Activated naive CD8-positive, alpha-beta T cell (primary cell): ENCODE results near the gene DCDC2.
"Not testable (repeated sequence)": the region's sequence is repeated elsewhere in the genome, so short reads cannot be mapped to it uniquely, and the experiment has no call there.

ENCODE experiments used
- H3K27ac Mint-ChIP-seq: one replicate; pipeline ENCODE4 v1.8.0; 2021; ENCODE audit warnings: mixed read lengths
- H3K27me3 Mint-ChIP-seq: one replicate; pipeline ENCODE4 v1.8.0; 2021; ENCODE audit warnings: mixed read lengths
- H3K36me3 Mint-ChIP-seq: one replicate; pipeline ENCODE4 v1.8.0; 2021; ENCODE audit warnings: mixed read lengths
- H3K4me1 Mint-ChIP-seq: one replicate; pipeline ENCODE4 v1.8.0; 2021; ENCODE audit warnings: low read depth, mixed read lengths
- H3K4me3 Mint-ChIP-seq: one replicate; pipeline ENCODE4 v1.8.0; 2021; ENCODE audit warnings: mild to moderate bottlenecking, mixed read lengths
- H3K9me3 Mint-ChIP-seq: one replicate; pipeline ENCODE4 v1.8.0; 2021; ENCODE audit warnings: low read depth, mixed read lengths

DCDC2 gene

DNA sequence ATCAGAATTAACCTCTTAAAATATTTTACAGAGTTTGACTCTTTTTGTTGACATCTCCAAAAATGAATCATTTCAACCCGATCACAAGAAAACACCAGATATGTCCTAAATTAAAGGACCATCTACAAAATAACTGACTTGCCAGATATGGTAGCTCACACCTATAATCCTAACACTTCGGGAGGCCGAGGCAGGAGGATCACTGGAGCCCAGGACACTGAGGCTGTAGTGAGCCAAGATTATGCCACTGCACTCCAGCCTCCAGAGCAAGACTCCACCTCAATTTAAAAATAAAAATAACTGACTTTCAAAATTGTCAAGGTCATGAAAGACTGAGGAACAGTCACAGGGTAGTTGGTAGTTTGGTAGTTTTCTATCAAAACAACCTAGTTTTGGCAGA lies 34.9 kb downstream of the DCDC2 start:
- Mint-ChIP-seq H3K27ac (no peak overlapping the region), H3K27me3 (peaks cover 22% of the 10 kb centered on the region), H3K4me3 (no peak overlapping the region), H3K4me1 (no peaks in the 10 kb centered on the region), H3K9me3 (no peaks in the 10 kb centered on the region), H3K36me3 (no peaks in the 10 kb centered on the region)

DNA sequence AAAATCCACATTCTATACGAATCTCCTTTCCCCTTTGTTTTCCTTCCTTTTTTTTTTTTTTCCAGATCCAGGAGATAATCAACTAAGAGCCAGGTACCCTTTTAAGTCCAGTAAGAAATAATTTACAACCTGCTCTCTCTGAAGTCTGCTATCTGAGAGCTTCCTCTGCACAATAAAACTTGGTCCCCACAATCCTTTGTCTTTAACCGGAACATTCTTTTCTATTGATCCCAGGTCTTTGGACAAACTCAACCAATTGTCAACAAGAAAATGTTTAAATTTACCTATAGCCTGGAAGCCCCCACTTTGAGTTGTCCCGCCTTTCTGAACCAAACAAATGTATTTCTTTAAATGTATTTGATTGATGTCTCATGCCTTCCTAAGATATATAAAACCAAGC lies 35.4 kb downstream of the DCDC2 start:
- peaks cover 22% of the 10 kb centered on the region for H3K27me3 Mint-ChIP-seq
- H3K27ac Mint-ChIP-seq, H3K4me1 Mint-ChIP-seq, H3K4me3 Mint-ChIP-seq, H3K9me3 Mint-ChIP-seq, H3K36me3 Mint-ChIP-seq: not testable (repeated sequence)

DNA sequence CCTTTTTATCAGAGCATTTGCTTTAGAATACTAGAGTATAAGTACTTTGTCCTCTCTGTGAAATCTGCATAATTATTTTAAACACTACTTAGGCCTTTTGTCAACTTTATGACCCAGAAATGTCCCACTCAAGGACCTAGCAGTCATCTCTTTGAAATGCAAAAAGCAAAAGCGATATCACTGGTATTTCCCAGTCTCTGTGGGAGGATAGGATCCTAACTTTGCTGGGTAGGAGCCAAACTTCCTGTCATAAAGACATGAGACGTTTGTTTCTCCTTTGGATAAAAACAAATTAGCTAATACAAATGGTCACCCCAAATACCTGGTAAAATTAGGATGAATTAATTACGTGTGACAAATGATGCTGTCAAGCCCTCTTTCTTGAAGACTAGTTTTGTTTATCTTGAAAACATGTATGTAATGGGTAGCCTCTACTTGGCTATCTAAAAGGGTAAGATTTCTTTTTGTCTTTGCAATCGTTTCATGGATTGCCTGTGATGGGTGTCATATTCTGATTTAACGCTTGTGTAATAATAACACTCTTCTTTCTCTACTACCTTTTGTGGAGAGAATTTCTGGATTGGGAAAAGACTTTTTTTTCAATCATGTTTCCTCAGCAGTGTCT lies 36.2 kb downstream of the DCDC2 start:
- no peak overlapping the region for H3K27ac Mint-ChIP-seq
- peaks cover 22% of the 10 kb centered on the region for H3K27me3 Mint-ChIP-seq
- H3K36me3 Mint-ChIP-seq, result no peaks in the 10 kb centered on the region
- H3K9me3 Mint-ChIP-seq, result no peaks in the 10 kb centered on the region
- H3K4me3 Mint-ChIP-seq, result no peak overlapping the region
- H3K4me1 Mint-ChIP-seq, result no peaks in the 10 kb centered on the region

GRCh38 chr6:24313251-24314141 lies 44.4 kb downstream of the DCDC2 start:
- H3K27ac Mint-ChIP-seq, result no peak overlapping the region
- H3K27me3 Mint-ChIP-seq, result peaks cover 8% of the 10 kb centered on the region
- no peak overlapping the region for H3K4me3 Mint-ChIP-seq
- H3K9me3 Mint-ChIP-seq, result peaks cover 7% of the 10 kb centered on the region
- H3K36me3 Mint-ChIP-seq, result no peaks in the 10 kb centered on the region
- H3K4me1 Mint-ChIP-seq, result no peaks in the 10 kb centered on the region

DNA sequence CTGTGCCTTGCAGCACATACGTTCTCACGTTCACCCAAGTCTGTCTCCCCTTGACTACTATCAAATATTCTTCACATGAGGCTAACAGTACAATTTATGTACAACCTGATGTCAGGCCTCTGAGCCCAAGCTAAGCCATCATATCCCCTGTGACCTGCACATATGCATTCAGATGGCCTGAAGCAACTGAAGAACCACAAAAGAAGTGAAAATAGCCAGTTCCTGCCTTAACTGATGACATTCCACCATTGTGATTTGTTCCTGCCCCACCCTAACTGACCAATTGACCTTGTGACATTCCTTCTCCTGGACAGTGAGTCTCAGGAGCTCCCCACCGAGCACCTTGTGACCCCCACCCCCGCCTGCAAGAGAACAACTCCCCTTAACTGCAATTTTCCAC lies 46.1 kb downstream of the DCDC2 start:
- not testable (repeated sequence) for H3K36me3 Mint-ChIP-seq, H3K27ac Mint-ChIP-seq, H3K4me3 Mint-ChIP-seq, H3K4me1 Mint-ChIP-seq, H3K9me3 Mint-ChIP-seq, H3K27me3 Mint-ChIP-seq

- peaks cover 7% of the 10 kb centered on the region for H3K27me3 Mint-ChIP-seq
- peaks cover 7% of the 10 kb centered on the region for H3K9me3 Mint-ChIP-seq
- no peaks in the 10 kb centered on the region for H3K36me3 Mint-ChIP-seq
- H3K4me1 Mint-ChIP-seq, result no peaks in the 10 kb centered on the region
- no peak overlapping the region for H3K4me3 Mint-ChIP-seq
- H3K27ac Mint-ChIP-seq, result no peak overlapping the region
Measured at GRCh38 chr6:24307881-24308280, 50.0 kb downstream of the DCDC2 start.

- Mint-ChIP-seq H3K4me3 (no peak overlapping the region), H3K27me3 (peaks cover 7% of the 10 kb centered on the region), H3K27ac (no peak overlapping the region), H3K36me3 (no peaks in the 10 kb centered on the region), H3K9me3 (peaks cover 7% of the 10 kb centered on the region), H3K4me1 (no peaks in the 10 kb centered on the region)
Measured at GRCh38 chr6:24306936-24307335, 50.9 kb downstream of the DCDC2 start.

- Mint-ChIP-seq H3K9me3 (peaks cover 3% of the 10 kb centered on the region), H3K27me3 (peaks cover 7% of the 10 kb centered on the region), H3K4me1 (no peaks in the 10 kb centered on the region), H3K27ac (no peak overlapping the region), H3K4me3 (no peak overlapping the region), H3K36me3 (no peaks in the 10 kb centered on the region)
Measured at GRCh38 chr6:24306038-24306437, 51.8 kb downstream of the DCDC2 start.

DNA sequence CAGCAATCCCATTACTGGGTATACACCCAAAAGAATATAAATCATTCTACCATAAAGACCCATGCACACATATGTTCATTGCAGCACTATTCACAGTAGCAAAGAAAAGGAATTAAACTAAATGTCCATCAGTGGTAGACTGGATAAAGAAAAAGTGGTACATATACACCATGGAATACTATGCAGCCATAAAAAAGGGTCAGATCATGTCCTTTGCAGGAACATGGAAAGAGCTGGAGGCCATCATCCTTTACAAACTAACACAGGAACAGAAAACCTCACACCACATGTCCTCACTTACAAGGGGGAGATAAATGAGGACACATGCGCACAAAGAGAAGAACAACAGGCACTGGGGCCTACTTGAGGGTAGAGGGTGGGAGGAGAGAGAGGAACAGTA lies 60.9 kb downstream of the DCDC2 start:
- Mint-ChIP-seq H3K27me3 (peaks cover 15% of the 10 kb centered on the region), H3K4me3 (no peak overlapping the region), H3K4me1 (no peaks in the 10 kb centered on the region), H3K36me3 (peaks cover 9% of the 10 kb centered on the region), H3K9me3 (peaks cover 15% of the 10 kb centered on the region), H3K27ac (no peak overlapping the region)

- H3K27ac Mint-ChIP-seq, H3K4me1 Mint-ChIP-seq, H3K4me3 Mint-ChIP-seq, H3K36me3 Mint-ChIP-seq: not testable (repeated sequence)
- Mint-ChIP-seq H3K9me3 (peaks cover 15% of the 10 kb centered on the region), H3K27me3 (peaks cover 17% of the 10 kb centered on the region)
Measured at GRCh38 chr6:24293852-24294251, 64.0 kb downstream of the DCDC2 start.

DNA sequence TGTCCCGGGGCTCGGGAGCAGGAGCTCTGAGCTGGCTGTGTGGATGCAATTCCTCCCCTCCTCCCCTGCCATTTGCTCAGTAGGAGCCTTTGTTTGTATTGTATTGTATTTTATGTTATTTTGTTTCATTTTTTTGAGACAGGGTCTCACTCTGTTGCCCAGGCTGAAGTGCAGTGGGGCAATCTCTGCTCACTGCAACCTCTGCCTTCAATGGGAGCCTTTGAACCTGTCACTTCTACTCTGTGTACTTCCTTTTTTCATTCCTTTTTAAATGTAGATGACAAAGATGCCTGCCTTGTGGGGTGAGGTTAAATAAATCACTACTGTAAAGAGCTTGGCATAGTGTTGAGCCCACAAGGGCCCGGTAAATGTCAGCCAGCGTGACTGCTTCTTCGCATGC lies 70.6 kb downstream of the DCDC2 start:
- Mint-ChIP-seq H3K4me1 (peaks cover 8% of the 10 kb centered on the region), H3K27ac (no peak overlapping the region), H3K36me3 (no peaks in the 10 kb centered on the region), H3K9me3 (no peaks in the 10 kb centered on the region), H3K4me3 (no peak overlapping the region), H3K27me3 (peaks cover 4% of the 10 kb centered on the region)

DNA sequence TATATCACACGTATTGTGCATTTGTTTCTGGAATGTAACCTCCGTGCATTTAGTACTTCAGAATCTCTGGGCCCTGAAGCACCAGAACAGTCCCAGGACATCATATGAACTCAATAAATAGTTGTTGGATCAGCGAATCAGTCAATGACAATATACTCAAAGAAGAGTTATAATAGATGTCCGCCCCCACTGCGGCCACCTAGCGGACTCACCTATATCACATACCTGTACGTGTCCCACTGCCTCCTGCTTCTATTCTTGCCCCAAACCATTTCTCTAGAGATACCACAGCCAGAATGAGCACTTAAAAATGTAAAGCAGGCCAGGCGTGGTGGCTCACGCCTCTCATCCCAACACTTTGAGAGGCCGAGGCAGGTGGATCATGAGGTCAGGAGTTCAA lies 73.9 kb downstream of the DCDC2 start:
- H3K27ac Mint-ChIP-seq, result no peak overlapping the region
- no peaks in the 10 kb centered on the region for H3K36me3 Mint-ChIP-seq
- no peak overlapping the region for H3K4me3 Mint-ChIP-seq
- peaks cover 9% of the 10 kb centered on the region for H3K27me3 Mint-ChIP-seq
- no peaks in the 10 kb centered on the region for H3K9me3 Mint-ChIP-seq
- peaks cover 8% of the 10 kb centered on the region for H3K4me1 Mint-ChIP-seq

GRCh38 chr6:24283043-24283985 lies 74.5 kb downstream of the DCDC2 start:
- no peak overlapping the region for H3K27ac Mint-ChIP-seq

DNA sequence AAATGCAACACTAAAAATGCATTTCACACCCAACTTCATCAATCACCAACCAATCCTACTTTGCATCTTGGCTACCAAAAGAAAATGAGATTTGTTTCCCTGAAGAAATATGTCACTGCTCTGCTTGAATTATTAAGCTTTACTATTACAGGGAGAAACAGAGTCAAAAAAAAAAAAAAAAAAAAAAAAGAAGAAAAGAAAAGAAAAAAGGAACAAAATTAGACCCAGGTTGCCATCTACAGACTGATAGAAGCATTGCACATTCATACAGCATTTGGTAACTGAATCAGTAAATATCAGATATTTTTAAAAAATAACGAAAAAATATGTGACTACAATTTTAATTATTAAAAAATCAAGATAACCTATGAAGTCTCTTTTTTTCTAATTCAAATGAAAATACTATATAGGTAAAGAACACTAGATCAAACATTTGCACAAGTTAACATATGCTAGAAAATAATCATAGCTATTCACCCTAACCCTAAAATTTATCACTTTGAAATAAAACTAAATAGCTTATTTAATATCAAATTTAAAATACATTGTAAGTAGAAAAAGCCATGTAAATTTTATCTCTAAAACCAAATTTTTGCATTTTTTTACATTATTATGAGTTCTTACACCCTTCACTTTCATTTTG lies 83.3 kb downstream of the DCDC2 start:
- H3K4me3 Mint-ChIP-seq, result no peak overlapping the region
- H3K4me1 Mint-ChIP-seq, result no peaks in the 10 kb centered on the region
- no peak overlapping the region for H3K27ac Mint-ChIP-seq
- H3K27me3 Mint-ChIP-seq, result peaks cover 8% of the 10 kb centered on the region
- H3K36me3 Mint-ChIP-seq, result no peaks in the 10 kb centered on the region
- H3K9me3 Mint-ChIP-seq, result no peaks in the 10 kb centered on the region

More at GRCh38 chr6:24283043-24283985, 74.5 kb downstream of the DCDC2 start:
- no peaks in the 10 kb centered on the region for H3K9me3 Mint-ChIP-seq
- H3K4me1 Mint-ChIP-seq, result peaks cover 8% of the 10 kb centered on the region
- H3K4me3 Mint-ChIP-seq, result peak overlapping the region; percentile 61
- H3K27me3 Mint-ChIP-seq, result peaks cover 7% of the 10 kb centered on the region
- H3K36me3 Mint-ChIP-seq, result no peaks in the 10 kb centered on the region
